HepG2 (cell line): ENCODE data around the gene ZNF503. TPM values are rescaled to one million over a fixed set of nuclear protein-coding genes. Genes with fewer than 3 reads are reported as not detected.

ENCODE experiments used
- AFF4 ChIP-seq: sonication (generic); formaldehyde crosslinking; IDR thresholded peaks from 2 replicates; pipeline ENCODE4 v1.4.0; 2020; ENCODE audit warnings: missing genetic modification reagents
- CBX5 ChIP-seq: sonication (generic); formaldehyde crosslinking; IDR thresholded peaks from 2 replicates; pipeline ENCODE4 v1.4.0; 2020; ENCODE audit warnings: missing genetic modification reagents, borderline replicate concordance
- CCDC6 ChIP-seq: sonication (generic); formaldehyde crosslinking; IDR thresholded peaks from 2 replicates; pipeline ENCODE4 v1.8.1; 2022; ENCODE audit warnings: mild to moderate bottlenecking, missing genetic modification reagents, moderate library complexity
- CHCHD3 ChIP-seq: sonication (generic); formaldehyde crosslinking; IDR thresholded peaks from 2 replicates; pipeline ENCODE4 v1.8.0; 2022; ENCODE audit warnings: mild to moderate bottlenecking, missing genetic modification reagents, moderate library complexity
- FOSL2 ChIP-seq: sonication (generic); formaldehyde crosslinking; IDR thresholded peaks from 2 replicates; pipeline ENCODE4 v1.4.0; 2020; ENCODE audit warnings: missing genetic modification reagents
- KAT7 ChIP-seq: IDR thresholded peaks from 2 replicates; pipeline ENCODE4 v1.6.1; 2018; ENCODE audit warnings: borderline replicate concordance, missing compliant biosample characterization
- MIXL1 ChIP-seq: IDR thresholded peaks from 2 replicates; pipeline ENCODE4 v1.6.1; 2016
- MTF1 ChIP-seq: sonication (generic); formaldehyde crosslinking; IDR thresholded peaks from 2 replicates; pipeline ENCODE4 v1.5.0; 2020; ENCODE audit warnings: missing genetic modification reagents
- RBAK ChIP-seq: sonication (generic); formaldehyde crosslinking; IDR thresholded peaks from 2 replicates; pipeline ENCODE4 v1.5.1; 2020; ENCODE audit warnings: mild to moderate bottlenecking, missing genetic modification reagents
- RBM39 ChIP-seq: fragments of 200-400 bp; formaldehyde crosslinking; IDR thresholded peaks from one replicate; pipeline ENCODE4 v1.6.1; 2018; ENCODE audit warnings: antibody characterized with exemption, mild to moderate bottlenecking, low read depth, low read length; ENCODE audit not compliant: poor library complexity, severe bottlenecking
- SETDB1 ChIP-seq: sonication (generic); formaldehyde crosslinking; IDR thresholded peaks from 2 replicates; pipeline ENCODE4 v1.5.1; 2020; ENCODE audit warnings: missing genetic modification reagents, mild to moderate bottlenecking, borderline replicate concordance
- SNAPC2 ChIP-seq: sonication (generic); formaldehyde crosslinking; IDR thresholded peaks from 2 replicates; pipeline ENCODE4 v1.8.1; 2022; ENCODE audit warnings: mild to moderate bottlenecking, missing genetic modification reagents
- TCF12 ChIP-seq, 2 experiments: fragments of 450-650 bp in 1 of 2; sonication (generic) in 1 of 2; formaldehyde crosslinking in 1 of 2; IDR thresholded peaks; 2 replicates each; pipeline versions ENCODE4 v1.6.1 to v1.8.0; 2017 to 2022; ENCODE audit warnings: antibody characterized with exemption in 1 of 2, mild to moderate bottlenecking in 1 of 2, missing genetic modification reagents in 1 of 2, moderate library complexity in 1 of 2
- XRCC5 ChIP-seq: fragments of 200-400 bp; formaldehyde crosslinking; optimal IDR thresholded peaks from 2 replicates; pipeline ENCODE3; 2017; ENCODE audit warnings: mild to moderate bottlenecking, low read length
- YEATS4 ChIP-seq: sonication (generic); formaldehyde crosslinking; IDR thresholded peaks from 2 replicates; pipeline ENCODE4 v1.4.0; 2020; ENCODE audit warnings: missing genetic modification reagents, borderline replicate concordance
- ZFP36L2 ChIP-seq: sonication (generic); formaldehyde crosslinking; IDR thresholded peaks from 2 replicates; pipeline ENCODE4 v1.4.0; 2020; ENCODE audit warnings: missing genetic modification reagents
- ZNF10 ChIP-seq: sonication (generic); formaldehyde crosslinking; IDR thresholded peaks from 2 replicates; pipeline ENCODE4 v1.4.0; 2020; ENCODE audit warnings: mild to moderate bottlenecking, low read depth, missing genetic modification reagents, borderline replicate concordance
- ZNF468 ChIP-seq: sonication (generic); formaldehyde crosslinking; IDR thresholded peaks from 2 replicates; pipeline ENCODE4 v1.8.0; 2022; ENCODE audit warnings: mild to moderate bottlenecking, moderate library complexity, missing genetic modification reagents
- ZNF777 ChIP-seq: sonication (generic); formaldehyde crosslinking; IDR thresholded peaks from 2 replicates; pipeline ENCODE4 v1.4.0; 2020; ENCODE audit warnings: missing genetic modification reagents
- ZSCAN22 ChIP-seq: sonication (generic); formaldehyde crosslinking; IDR thresholded peaks from 2 replicates; pipeline ENCODE4 v1.4.0; 2020; ENCODE audit warnings: mild to moderate bottlenecking, missing genetic modification reagents
- polyA plus RNA-seq, 8 experiments: library from polyadenylated mRNA; depleted of rRNA in 3 of 8; stranded (reverse) in 7 of 8; unstranded in 1 of 8; fragments of >200 nt; fragmentation: Illumina TruSeq in 4 of 8; extraction: Trizol in 4 of 8; gene quantifications; 2 replicates each; pipeline versions ENCODE4 v1.2.1 to v1.2.3, GENCODE V29; 2011 to 2016; ENCODE audit warnings: low read depth in 4 of 8, missing spikeins in 1 of 8, mixed read lengths in 1 of 8; ENCODE audit not compliant: insufficient read depth in 1 of 8
- total RNA-seq, 5 experiments: library from RNA; depleted of rRNA; stranded (reverse); fragments of >200 nt; fragmentation: Illumina TruSeq; extraction: Trizol; gene quantifications; 2 replicates each; pipeline ENCODE4 v1.2.3, GENCODE V29; 2016; ENCODE audit warnings: low read depth in 1 of 5
- TF ChIP-seq, protein P1 (sequence below): sonication (generic); formaldehyde crosslinking; IDR thresholded peaks from 2 replicates; pipeline ENCODE4 v1.4.0; 2020; ENCODE audit warnings: mild to moderate bottlenecking, missing genetic modification reagents
- TF ChIP-seq, protein P2 (sequence below): sonication (generic); formaldehyde crosslinking; IDR thresholded peaks from 2 replicates; pipeline ENCODE4 v1.4.0; 2020; ENCODE audit warnings: mild to moderate bottlenecking, missing genetic modification reagents
- TF ChIP-seq, protein P3 (sequence below): sonication (generic); formaldehyde crosslinking; conservative IDR thresholded peaks from 2 replicates; pipeline ENCODE4 v1.8.0; 2022; ENCODE audit warnings: mild to moderate bottlenecking, moderate library complexity, missing genetic modification reagents

Gene ZNF503
- total and polyA plus RNA-seq, 2 of the 13 experiments (the other 11 are each of a cell fraction or from before 2014, with no cell fraction given) = 2.7 to 8.3 TPM

DNA sequence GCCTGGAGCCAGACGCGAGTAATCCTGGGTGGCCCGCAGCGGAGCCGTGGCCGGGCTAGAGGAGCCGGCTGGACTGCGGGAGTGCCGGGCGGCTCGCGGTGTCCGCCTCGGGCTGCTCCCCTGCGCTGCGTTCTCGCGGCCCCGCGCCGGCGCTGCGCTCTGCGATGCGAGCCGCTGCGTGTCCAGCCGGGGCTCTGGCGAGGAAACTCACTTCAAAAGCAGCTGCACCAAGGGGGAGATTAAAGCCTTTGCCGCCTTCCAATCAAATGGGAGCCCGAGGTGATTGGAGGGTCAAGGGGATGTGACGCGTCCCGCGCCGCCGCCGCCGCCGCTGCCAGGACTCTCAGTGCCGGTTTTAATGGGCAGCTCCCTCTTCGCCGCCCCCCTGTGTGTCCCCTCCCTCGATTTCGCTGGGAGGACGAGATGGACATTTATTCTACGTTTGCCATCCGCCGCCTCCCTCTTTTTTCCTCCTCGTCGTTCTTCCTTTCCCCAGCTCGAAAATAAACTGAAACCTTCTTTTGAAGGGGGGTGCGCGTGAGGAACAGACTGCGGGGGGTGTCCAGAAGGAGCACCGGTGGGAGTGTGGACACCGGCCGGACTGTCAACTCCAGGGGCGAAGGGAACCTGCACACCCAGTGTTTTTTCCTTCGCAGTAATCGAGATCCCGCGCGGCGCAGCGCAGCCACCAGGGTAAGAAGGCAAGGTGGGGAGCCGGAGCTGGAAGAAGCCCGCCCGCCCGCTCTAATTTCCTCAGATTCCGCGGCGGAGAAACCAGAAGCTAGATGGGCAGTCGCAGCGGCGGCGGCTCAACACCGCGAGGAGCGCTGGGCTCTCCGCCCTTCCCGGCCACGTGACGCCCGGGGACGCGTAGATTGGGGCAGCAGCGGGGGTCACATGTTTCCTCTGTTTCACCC, at the start of gene ZNF503 (continued):
- peak; percentile 46; the same call in 1 of the 2 replicates for TF ChIP-seq KAT7 (CRISPR knock-in tag)
- TF ChIP-seq ZNF10 (CRISPR knock-in tag) = no peak
- TF ChIP-seq FOSL2 (CRISPR knock-in tag) = peak; percentile 43
- TF ChIP-seq ZNF777 (CRISPR knock-in tag) = peak; percentile 36; the same call in 1 of the 2 replicates
- TF ChIP-seq RBM39 = no peak
- 0 out of 2 replicates have a peak, but pooled peaks have one; percentile 46 for TF ChIP-seq MTF1 (CRISPR knock-in tag)
- TF ChIP-seq, protein P1, sequence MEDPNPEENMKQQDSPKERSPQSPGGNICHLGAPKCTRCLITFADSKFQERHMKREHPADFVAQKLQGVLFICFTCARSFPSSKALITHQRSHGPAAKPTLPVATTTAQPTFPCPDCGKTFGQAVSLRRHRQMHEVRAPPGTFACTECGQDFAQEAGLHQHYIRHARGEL = no peak; the same call in 1 of the 2 replicates
- TF ChIP-seq, protein P2, sequence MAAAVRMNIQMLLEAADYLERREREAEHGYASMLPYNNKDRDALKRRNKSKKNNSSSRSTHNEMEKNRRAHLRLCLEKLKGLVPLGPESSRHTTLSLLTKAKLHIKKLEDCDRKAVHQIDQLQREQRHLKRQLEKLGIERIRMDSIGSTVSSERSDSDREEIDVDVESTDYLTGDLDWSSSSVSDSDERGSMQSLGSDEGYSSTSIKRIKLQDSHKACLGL (CRISPR knock-in tag) = peak; percentile 35; the same call in 1 of the 2 replicates
- no peak for TF ChIP-seq CHCHD3 (CRISPR knock-in tag)
- TF ChIP-seq ZSCAN22 = no peak
- TF ChIP-seq CCDC6 = peak; percentile 72; the same call in 1 of the 2 replicates
- TF ChIP-seq SETDB1 (CRISPR knock-in tag) = no peak
- peak; percentile 63; the same call in 1 of the 2 replicates for TF ChIP-seq YEATS4 (CRISPR knock-in tag)
- TF ChIP-seq TCF12 (IDR thresholded peaks at IDR 0.05) = no peak
- TF ChIP-seq TCF12 (CRISPR knock-in tag; IDR thresholded peaks at IDR 0.05) = peak; percentile 73; the same call in 1 of the 2 replicates
- TF ChIP-seq, protein P3, sequence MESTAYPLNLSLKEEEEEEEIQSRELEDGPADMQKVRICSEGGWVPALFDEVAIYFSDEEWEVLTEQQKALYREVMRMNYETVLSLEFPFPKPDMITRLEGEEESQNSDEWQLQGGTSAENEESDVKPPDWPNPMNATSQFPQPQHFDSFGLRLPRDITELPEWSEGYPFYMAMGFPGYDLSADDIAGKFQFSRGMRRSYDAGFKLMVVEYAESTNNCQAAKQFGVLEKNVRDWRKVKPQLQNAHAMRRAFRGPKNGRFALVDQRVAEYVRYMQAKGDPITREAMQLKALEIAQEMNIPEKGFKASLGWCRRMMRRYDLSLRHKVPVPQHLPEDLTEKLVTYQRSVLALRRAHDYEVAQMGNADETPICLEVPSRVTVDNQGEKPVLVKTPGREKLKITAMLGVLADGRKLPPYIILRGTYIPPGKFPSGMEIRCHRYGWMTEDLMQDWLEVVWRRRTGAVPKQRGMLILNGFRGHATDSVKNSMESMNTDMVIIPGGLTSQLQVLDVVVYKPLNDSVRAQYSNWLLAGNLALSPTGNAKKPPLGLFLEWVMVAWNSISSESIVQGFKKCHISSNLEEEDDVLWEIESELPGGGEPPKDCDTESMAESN (CRISPR knock-in tag) = peak; percentile 6; the same call in 1 of the 2 replicates
- TF ChIP-seq SNAPC2 = no peak
- TF ChIP-seq ZNF468 (CRISPR knock-in tag) = no peak
- peak; percentile 11 for TF ChIP-seq XRCC5
- TF ChIP-seq MIXL1 (CRISPR knock-in tag) = peak; percentile 22; the same call in 1 of the 2 replicates
- TF ChIP-seq ZFP36L2 (CRISPR knock-in tag) = no peak
- TF ChIP-seq AFF4 = peak; percentile 89
- no peak for TF ChIP-seq RBAK (CRISPR knock-in tag)
- peak; percentile 46; the same call in 1 of the 2 replicates for TF ChIP-seq CBX5 (CRISPR knock-in tag)
